Measurements from ENCODE around the gene HYPK. TPM values are rescaled to one million over a fixed set of nuclear protein-coding genes. Genes with fewer than 3 reads are reported as not detected.

The HYPK gene
- total and polyA plus RNA-seq, 2 of the 8 experiments (the other 6 are each of a cell fraction or from before 2014, with no cell fraction given): 5.4 to 17.6 TPM

- Histone ChIP-seq H3K4me2 (ENCODE audit: insufficient read depth in 1 of 2, low read depth in 2 of 2, low read length in 2 of 2) (no peak overlapping the region), H2BK12ac (ENCODE audit: low read depth, low read length) (no peak overlapping the region), H2BK120ac (replicated peaks; ENCODE audit: low read depth, low read length) (no peak overlapping the region), H3K27ac (ENCODE audit: low read depth, low read length) (no peak overlapping the region), H3K23me2 (ENCODE audit: low read depth, low read length) (peaks cover 12% of the 10 kb centered on the region), H2BK20ac (ENCODE audit: low read length) (no peak overlapping the region), H4K8ac (ENCODE audit: extremely low read depth, insufficient read depth, low read length) (no peak overlapping the region), H3K27me3 (replicated peaks in 1 of 4; ENCODE audit: control insufficient read depth in 3 of 4, extremely low read depth in 1 of 4, insufficient read depth in 3 of 4, low read length in 3 of 4) (peaks cover 0 to 2% (median 0%) of the 10 kb centered on the region in 4 experiments; a peak in 2 of 7 replicates), H2AK5ac (ENCODE audit: low read depth, low read length) (no peak overlapping the region; the same call in 1 of the 2 replicates), H4K91ac (replicated peaks; ENCODE audit: insufficient read length, low read length) (no peak overlapping the region), H2BK5ac (ENCODE audit: low read depth, low read length) (no peak overlapping the region), H4K20me1 (replicated peaks in 1 of 2; ENCODE audit: control insufficient read depth in 1 of 2, insufficient read depth in 2 of 2, low read length in 2 of 2) (peaks cover 0 to 1% of the 10 kb centered on the region in 2 experiments), H3K23ac (ENCODE audit: insufficient read length) (no peak overlapping the region), H4K5ac (ENCODE audit: insufficient read length, low read depth, low read length) (no peak overlapping the region), H3K79me2 (ENCODE audit: control insufficient read depth in 1 of 2, insufficient read depth in 2 of 2, low read length in 2 of 2) (no peaks in the 10 kb centered on the region), H3K56ac (replicated peaks; ENCODE audit: insufficient read length, low read depth, low read length) (no peak overlapping the region), H2BK15ac (ENCODE audit: low read length) (no peak overlapping the region), H3K9me3 (ENCODE audit: insufficient read depth in 2 of 2, low read depth in 1 of 2, low read length in 1 of 2) (no peaks in the 10 kb centered on the region), H3K4ac (replicated peaks; ENCODE audit: insufficient read length, low read depth, low read length) (no peak overlapping the region), H3K4me3 (ENCODE audit: extremely low read depth in 1 of 4, insufficient read depth in 2 of 4, low read depth in 3 of 4, low read length in 4 of 4) (no peak overlapping the region), H3K79me1 (ENCODE audit: low read depth, low read length) (no peaks in the 10 kb centered on the region), H2AFZ (ENCODE audit: low read length) (no peak overlapping the region), H3K18ac (ENCODE audit: extremely low read depth, low read length) (no peak overlapping the region), H3K36me3 (ENCODE audit: control insufficient read depth in 2 of 4, insufficient read depth in 4 of 4, low read length in 3 of 4) (peaks cover 0 to 5% (median under 1%) of the 10 kb centered on the region in 4 experiments; a peak in 2 of 8 replicates), H3K14ac (ENCODE audit: insufficient read length) (no peak overlapping the region), H3K4me1 (replicated peaks in 1 of 4; ENCODE audit: control insufficient read depth in 3 of 4, insufficient read depth in 4 of 4, low read length in 3 of 4) (peaks cover 0 to 12% (median 5%) of the 10 kb centered on the region in 4 experiments; a peak in 5 of 7 replicates), H3K9ac (replicated peaks in 1 of 4; ENCODE audit: extremely low read depth in 1 of 4, low read depth in 3 of 4, low read length in 3 of 4) (no peak overlapping the region)
- DNase-seq (ENCODE audit: low read depth in 1 of 2, low spot score in 2 of 2) (no peak), FAIRE-seq (no peak)
- CTCF ChIA-PET (ENCODE audit: partially characterized antibody): interaction anchor here (0.7 to 4.8 kb wide), 2 partner anchors 9 to 10 kb away, joined by 3 to 50 read pairs; partner anchors contain the start of gene SERF2
- whole genome bisulfite sequencing, 2 experiments (ENCODE audit: extremely low coverage in 1 of 2, insufficient coverage in 1 of 2, insufficient read length in 1 of 2, insufficient replicate concordance in 2 of 2, low coverage in 1 of 2, low lambda C conversion rate in 2 of 2, missing lambda C conversion rate in 1 of 2): 82% methylated on average over 1 of the region's 1 CpG; no CpG with 5 or more reads in 1 of the 2 experiments
- POLR2A ChIA-PET (ENCODE audit: partially characterized antibody): no interaction called here
- TF ChIP-seq MAFK (IDR thresholded peaks at IDR 0.05; ENCODE audit: low read depth, low read length): no peak
- TF ChIP-seq POU5F1 (IDR thresholded peaks at IDR 0.05; ENCODE audit: low read depth, low read length): no peak
- no peak for TF ChIP-seq RFX5 (IDR thresholded peaks at IDR 0.05; ENCODE audit: borderline replicate concordance, low read depth, low read length)
- no peak for TF ChIP-seq CEBPB (IDR thresholded peaks at IDR 0.05; ENCODE audit: low read depth, low read length)
- no peak for TF ChIP-seq TEAD4 (IDR thresholded peaks at IDR 0.05; ENCODE audit: low read depth, low read length)
- TF ChIP-seq HDAC2 (IDR thresholded peaks at IDR 0.05; ENCODE audit: borderline replicate concordance in 1 of 2, low read depth in 2 of 2, low read length in 2 of 2): no peak
- TF ChIP-seq KDM4A (IDR thresholded peaks at IDR 0.05; ENCODE audit: low read depth, low read length, severe bottlenecking): no peak
- TF ChIP-seq CBX5 (IDR thresholded peaks at IDR 0.05; ENCODE audit: low read depth, low read length): no peak
- no peak for TF ChIP-seq USF2 (IDR thresholded peaks at IDR 0.05; ENCODE audit: low read length)
- TF ChIP-seq CBX8 (IDR thresholded peaks at IDR 0.05; ENCODE audit: borderline replicate concordance, low read depth, low read length): no peak
- no peak for TF ChIP-seq RAD21 (IDR thresholded peaks at IDR 0.05 in 1 of 2, conservative IDR thresholded peaks at IDR 0.05 in 1 of 2; ENCODE audit: low read depth in 2 of 2, low read length in 2 of 2)
These were observed 21.4 kb upstream of the HYPK start for GRCh38 chr15:43779016-43779415.
